A549 (cell line): ENCODE results near the gene PNPLA3. TPM values are rescaled to one million over a fixed set of nuclear protein-coding genes. Genes with fewer than 3 reads are reported as not detected.

ENCODE experiments used
- ATAC-seq, 2 experiments: fragments of 200-7000 bp in 1 of 2; fragments of >200 bp in 1 of 2; cut with Nextera tagmentation in 1 of 2; cut with Tn5 transposase in 1 of 2; 3 replicates each; pipeline versions ENCODE4 v1.8.0 to v1.9.1; 2018 to 2020; ENCODE audit warnings: mild to moderate bottlenecking in 1 of 2, moderate library complexity in 1 of 2
- CTCF ChIA-PET: fragments of 300-600 bp; sonication (Branson Sonifier 250); formaldehyde crosslinking; extraction: SDS; loops from one replicate; lab custom pipeline; 2021; ENCODE audit warnings: antibody characterized with exemption, inconsistent platforms; lab: Yijun Ruan, JAX
- POLR2A ChIA-PET: fragments of 350-600 bp; formaldehyde crosslinking; extraction: SDS; loops from one replicate; lab custom pipeline; 2021; ENCODE audit warnings: antibody characterized with exemption, inconsistent platforms; lab: Yijun Ruan, JAX
- DNase-seq, 2 experiments: peaks; one replicate each; pipeline versions ENCODE4 v3.0.0 to v3.0.0-alpha.2; 2011 to 2016; ENCODE audit warnings: low read depth in 1 of 2, low spot score in 1 of 2
- FAIRE-seq: peaks from 2 replicates; lab custom pipeline; 2011; peaks lifted over from hg19 to GRCh38; lab: Jason Lieb, UNC
- H3K27ac ChIP-seq, 2 experiments: fragments of >200 bp; sonication (Bioruptor Twin); formaldehyde crosslinking; 3 replicates each; pipeline ENCODE4 v1.5.1; 2016 to 2017
- H3K4me1 ChIP-seq: fragments of >200 bp; sonication (Bioruptor Twin); formaldehyde crosslinking; 3 replicates; pipeline ENCODE4 v1.6.1; 2016
- H3K4me2 ChIP-seq: fragments of >200 bp; sonication (Bioruptor Twin); formaldehyde crosslinking; 3 replicates; pipeline ENCODE4 v1.6.1; 2016
- H3K4me3 ChIP-seq: fragments of >200 bp; sonication (Bioruptor Twin); formaldehyde crosslinking; 3 replicates; pipeline ENCODE4 v1.5.1; 2016
- H3K9me3 ChIP-seq: fragments of >200 bp; sonication (Bioruptor Twin); formaldehyde crosslinking; 3 replicates; pipeline ENCODE4 v1.6.1; 2016
- BHLHE40 ChIP-seq: IDR thresholded peaks from 2 replicates; pipeline ENCODE4 v1.6.1; 2012; ENCODE audit warnings: low read depth, low read length, inconsistent platforms
- CBX2 ChIP-seq: fragments of 200-600 bp; sonication (generic); IDR thresholded peaks from 2 replicates; pipeline ENCODE4 v1.6.1; 2016; ENCODE audit warnings: low read depth, mild to moderate bottlenecking, borderline replicate concordance
- CBX8 ChIP-seq: fragments of 200-600 bp; sonication (generic); IDR thresholded peaks from 2 replicates; pipeline ENCODE4 v1.6.1; 2016
- CHD2 ChIP-seq: fragments of 150-350 bp; IDR thresholded peaks from 2 replicates; pipeline ENCODE4 v1.6.1; 2014; ENCODE audit warnings: low read length; ENCODE audit not compliant: partially characterized antibody
- E2F6 ChIP-seq: IDR thresholded peaks from 2 replicates; pipeline ENCODE4 v1.6.1; 2012; ENCODE audit warnings: low read depth, borderline replicate concordance
- FOSB ChIP-seq: fragments of 250-450 bp; sonication (Bioruptor Pico); IDR thresholded peaks from 2 replicates; pipeline ENCODE4 v1.5.0; 2020; ENCODE audit warnings: mild to moderate bottlenecking, moderate library complexity
- GATA3 ChIP-seq: IDR thresholded peaks from 2 replicates; pipeline ENCODE4 v1.6.1; 2012; ENCODE audit warnings: borderline replicate concordance
- HEYL ChIP-seq: fragments of 250-450 bp; sonication (Bioruptor Pico); IDR thresholded peaks from 2 replicates; pipeline ENCODE4 v1.8.0; 2021; ENCODE audit warnings: mild to moderate bottlenecking, moderate library complexity
- KDM1A ChIP-seq: fragments of 200-600 bp; sonication (generic); IDR thresholded peaks from 2 replicates; pipeline ENCODE4 v1.6.1; 2016; ENCODE audit warnings: low read depth, mild to moderate bottlenecking
- MAZ ChIP-seq: fragments of 150-350 bp; IDR thresholded peaks from 2 replicates; pipeline ENCODE4 v1.6.1; 2014; ENCODE audit warnings: antibody characterized with exemption, low read depth, low read length, borderline replicate concordance
- NPAS2 ChIP-seq: fragments of 250-450 bp; sonication (Bioruptor Pico); IDR thresholded peaks from 2 replicates; pipeline ENCODE4 v1.8.0; 2022; ENCODE audit warnings: mild to moderate bottlenecking, moderate library complexity, borderline replicate concordance
- RAD21 ChIP-seq, 2 experiments: fragments of >200 bp in 1 of 2; sonication (Bioruptor Twin) in 1 of 2; formaldehyde crosslinking in 1 of 2; IDR thresholded peaks in 1 of 2; conservative IDR thresholded peaks in 1 of 2; 2 replicates in 1 of 2; 3 replicates in 1 of 2; pipeline ENCODE4 v1.6.1; 2012 to 2018; ENCODE audit warnings: inconsistent platforms in 1 of 2
- REST ChIP-seq: fragments of 200-600 bp; sonication (generic); IDR thresholded peaks from 2 replicates; pipeline ENCODE4 v1.6.1; 2016; ENCODE audit warnings: antibody characterized with exemption, mild to moderate bottlenecking, moderate library complexity
- ZC3H11A ChIP-seq: fragments of 450-650 bp; IDR thresholded peaks from 2 replicates; pipeline ENCODE4 v1.6.1; 2014; ENCODE audit warnings: antibody characterized with exemption, mild to moderate bottlenecking
- ZFP36 ChIP-seq: fragments of 450-650 bp; IDR thresholded peaks from 2 replicates; pipeline ENCODE4 v1.6.1; 2014; ENCODE audit warnings: borderline replicate concordance; ENCODE audit not compliant: partially characterized antibody
- ZNF302 ChIP-seq: fragments of 250-450 bp; sonication (Bioruptor Pico); IDR thresholded peaks from 2 replicates; pipeline ENCODE4 v1.9.0; 2021; ENCODE audit warnings: inconsistent platforms, mild to moderate bottlenecking, moderate library complexity
- WGBS: methylation state at CpG from one replicate; pipeline ENCODE4 v1.1.6; 2017; ENCODE audit errors: missing lambda C conversion rate; 5-methylcytosine and 5-hydroxymethylcytosine counted together
- polyA plus RNA-seq, 4 experiments: library from polyadenylated mRNA; depleted of rRNA in 3 of 4; stranded (reverse); fragments of >200 nt; fragmentation: RNase III in 1 of 4; extraction: RNeasy Plus Mini Kit Qiagen cat#74134 plus additional on column Dnase treatment in 1 of 4; gene quantifications; 2 replicates in 3 of 4; 3 replicates in 1 of 4; pipeline ENCODE4 v1.2.3, GENCODE V29; 2011 to 2017
- TF ChIP-seq, protein P1 (sequence below): fragments of 150-350 bp; IDR thresholded peaks from 2 replicates; pipeline ENCODE4 v1.6.1; 2014; ENCODE audit warnings: low read depth, mild to moderate bottlenecking, low read length
- TF ChIP-seq, protein P2 (sequence below): IDR thresholded peaks from 2 replicates; pipeline ENCODE4 v1.6.1; 2012
- TF ChIP-seq, protein P3 (sequence below): IDR thresholded peaks from 2 replicates; pipeline ENCODE4 v1.6.1; 2012

The PNPLA3 gene
- polyA plus RNA-seq, 2 of the 4 experiments (the other 2 are of a cell fraction), result 1.3 to 1.8 TPM

DNA sequence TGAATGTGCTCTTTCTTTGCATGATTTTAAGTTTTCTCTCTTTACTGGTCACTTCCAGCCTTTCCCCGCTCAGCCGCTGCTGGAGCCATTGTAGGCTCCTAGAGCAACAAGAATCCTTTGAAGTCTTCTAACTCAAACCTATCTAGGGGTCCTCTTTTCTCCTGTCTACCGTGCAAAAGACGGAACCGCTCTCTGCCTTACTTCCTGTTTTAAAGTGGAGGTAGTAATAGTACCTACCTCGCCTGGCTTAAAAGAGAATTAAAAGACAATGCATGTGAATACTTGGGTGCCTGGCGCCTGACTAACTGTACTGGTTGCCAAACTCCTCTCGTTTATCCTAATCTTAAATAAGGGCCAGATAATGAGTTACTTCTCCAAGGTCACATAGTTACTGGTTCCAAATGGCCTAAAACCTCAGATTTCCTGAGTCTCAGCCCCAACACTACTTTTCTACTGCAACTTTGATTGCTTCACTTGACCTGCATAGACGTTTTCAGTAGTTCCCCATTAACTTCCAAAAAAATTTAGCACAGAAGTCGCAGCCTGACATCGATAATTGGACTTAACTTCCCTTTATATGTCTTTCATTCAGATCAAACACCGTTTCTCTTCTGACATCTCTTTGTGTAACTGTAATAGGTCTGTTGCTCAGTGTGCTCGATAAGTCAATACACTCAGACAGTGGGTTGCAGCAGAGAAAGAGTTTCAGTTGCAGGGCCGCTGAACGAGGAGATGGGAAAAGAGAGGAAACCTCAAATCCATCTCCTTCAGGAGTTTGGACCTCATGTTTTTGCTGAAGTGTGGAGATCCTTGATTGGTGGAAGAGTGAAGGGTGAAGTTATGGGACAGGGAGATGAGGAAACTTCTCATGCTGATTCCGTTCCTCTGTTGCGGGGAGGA, 32.5 kb downstream of the PNPLA3 start:
- H3K4me3 ChIP-seq, result peak overlapping the region; percentile 93
- H3K4me2 ChIP-seq, result peak overlapping the region; percentile 98

DNA sequence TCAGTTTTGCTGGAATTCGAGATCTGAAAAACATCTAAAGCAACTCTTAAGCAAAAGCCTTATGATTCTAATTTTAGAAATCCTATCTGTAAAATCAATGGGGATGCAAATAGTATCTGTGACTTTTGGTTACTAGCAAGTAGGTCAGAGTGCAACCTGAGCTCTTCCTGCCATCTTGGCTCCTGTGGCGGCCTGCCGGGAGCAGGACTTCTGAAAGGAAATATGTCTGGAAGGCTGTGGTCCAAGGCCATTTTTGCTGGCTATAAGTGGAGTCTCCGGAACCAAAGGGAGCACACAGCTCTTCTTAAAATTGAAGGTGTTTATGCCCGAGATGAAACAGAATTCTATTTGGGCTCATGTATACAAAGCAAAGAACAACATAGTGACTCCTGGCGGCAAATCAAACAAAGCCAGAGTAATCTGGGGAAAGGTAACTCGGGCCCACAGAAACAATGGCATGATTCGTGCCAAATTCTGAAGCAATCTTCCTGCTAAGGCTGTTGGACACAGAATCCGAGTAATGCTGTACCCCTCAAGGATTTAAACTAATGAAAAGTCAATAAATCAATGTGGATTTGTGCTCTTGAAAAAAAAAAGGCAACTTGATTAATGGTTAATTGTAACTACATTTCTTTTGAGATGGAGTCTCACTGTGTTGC, 33.3 kb downstream of the PNPLA3 start:
- H3K4me1 ChIP-seq, result peaks cover 17% of the 10 kb centered on the region; the same call in 2 of the 3 replicates
- ChIA-PET CTCF (no interaction called here), POLR2A (no interaction called here)
- H3K27ac ChIP-seq, result no peak overlapping the region
- H3K4me2 ChIP-seq, result peak overlapping the region; percentile 98
- ATAC-seq (no peak), DNase-seq (no peak), FAIRE-seq (no peak)
- no peak overlapping the region for H3K4me3 ChIP-seq
- TF ChIP-seq REST (no peak), GATA3 (no peak), MAZ (no peak), FOSB (CRISPR knock-in tag) (no peak), CBX8 (no peak), CHD2 (no peak), E2F6 (no peak), RAD21 (conservative IDR thresholded peaks at IDR 0.05 in 1 of 2, IDR thresholded peaks at IDR 0.05 in 1 of 2) (no peak), ZFP36 (no peak)
- TF ChIP-seq, protein P1, sequence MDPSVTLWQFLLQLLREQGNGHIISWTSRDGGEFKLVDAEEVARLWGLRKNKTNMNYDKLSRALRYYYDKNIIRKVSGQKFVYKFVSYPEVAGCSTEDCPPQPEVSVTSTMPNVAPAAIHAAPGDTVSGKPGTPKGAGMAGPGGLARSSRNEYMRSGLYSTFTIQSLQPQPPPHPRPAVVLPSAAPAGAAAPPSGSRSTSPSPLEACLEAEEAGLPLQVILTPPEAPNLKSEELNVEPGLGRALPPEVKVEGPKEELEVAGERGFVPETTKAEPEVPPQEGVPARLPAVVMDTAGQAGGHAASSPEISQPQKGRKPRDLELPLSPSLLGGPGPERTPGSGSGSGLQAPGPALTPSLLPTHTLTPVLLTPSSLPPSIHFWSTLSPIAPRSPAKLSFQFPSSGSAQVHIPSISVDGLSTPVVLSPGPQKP, result no peak
- TF ChIP-seq, protein P2, sequence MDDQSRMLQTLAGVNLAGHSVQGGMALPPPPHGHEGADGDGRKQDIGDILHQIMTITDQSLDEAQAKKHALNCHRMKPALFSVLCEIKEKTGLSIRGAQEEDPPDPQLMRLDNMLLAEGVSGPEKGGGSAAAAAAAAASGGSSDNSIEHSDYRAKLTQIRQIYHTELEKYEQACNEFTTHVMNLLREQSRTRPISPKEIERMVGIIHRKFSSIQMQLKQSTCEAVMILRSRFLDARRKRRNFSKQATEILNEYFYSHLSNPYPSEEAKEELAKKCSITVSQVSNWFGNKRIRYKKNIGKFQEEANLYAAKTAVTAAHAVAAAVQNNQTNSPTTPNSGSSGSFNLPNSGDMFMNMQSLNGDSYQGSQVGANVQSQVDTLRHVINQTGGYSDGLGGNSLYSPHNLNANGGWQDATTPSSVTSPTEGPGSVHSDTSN, result no peak
- TF ChIP-seq, protein P3, sequence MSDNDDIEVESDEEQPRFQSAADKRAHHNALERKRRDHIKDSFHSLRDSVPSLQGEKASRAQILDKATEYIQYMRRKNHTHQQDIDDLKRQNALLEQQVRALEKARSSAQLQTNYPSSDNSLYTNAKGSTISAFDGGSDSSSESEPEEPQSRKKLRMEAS, result no peak
- 86% methylated on average over 9 of the region's 9 CpGs for WGBS
- H3K9me3 ChIP-seq, result no peaks in the 10 kb centered on the region

More for the DNA sequence above, 32.5 kb downstream of the PNPLA3 start:
- Histone ChIP-seq H3K9me3 (no peaks in the 10 kb centered on the region), H3K27ac (peak overlapping the region; percentile 80 to 96), H3K4me1 (peaks cover 17% of the 10 kb centered on the region; the same call in 2 of the 3 replicates)
- ChIA-PET CTCF (no interaction called here), POLR2A (interaction anchor here (1.2 to 2.1 kb wide), 2 partner anchors 10 to 32 kb away, joined by 4 to 12 read pairs; partner anchors contain the start of gene PNPLA3)
- WGBS, result 46% methylated on average over 17 of the region's 17 CpGs
- FAIRE-seq (no peak), DNase-seq (no peak), ATAC-seq (peak; percentile 5 to 11; a peak in 3 of 6 replicates)
- TF ChIP-seq CBX2 (no peak), ZNF302 (no peak), KDM1A (no peak), ZC3H11A (no peak), BHLHE40 (no peak), HEYL (CRISPR knock-in tag) (no peak), NPAS2 (CRISPR knock-in tag) (no peak), CBX8 (no peak)
